Neuronal stem cell (in vitro differentiated cells): Measurements from ENCODE around the gene LILRB1.

Experiments used
- DNase-seq: peaks from one replicate; pipeline ENCODE4 v3.0.0-alpha.2; 2013; ENCODE audit warnings: low spot score
- H2AFZ ChIP-seq: one replicate; pipeline ENCODE4 v1.6.1; 2013; ENCODE audit warnings: mild to moderate bottlenecking, low read length, inconsistent platforms
- H2AK5ac ChIP-seq: 2 replicates; pipeline ENCODE4 v1.6.1; 2013; ENCODE audit warnings: low read depth, mild to moderate bottlenecking, inconsistent platforms, low read length, moderate library complexity, mixed read lengths
- H2BK120ac ChIP-seq: 2 replicates; pipeline ENCODE4 v1.6.1; 2013; ENCODE audit warnings: low read depth, mild to moderate bottlenecking, inconsistent platforms, low read length, moderate library complexity, mixed read lengths
- H2BK12ac ChIP-seq: one replicate; pipeline ENCODE4 v1.6.1; 2013; ENCODE audit warnings: low read length, inconsistent platforms
- H2BK15ac ChIP-seq: 2 replicates; pipeline ENCODE4 v1.6.1; 2013; ENCODE audit warnings: mild to moderate bottlenecking, low read length, inconsistent platforms, mixed read lengths
- H2BK5ac ChIP-seq: one replicate; pipeline ENCODE4 v1.6.1; 2013; ENCODE audit warnings: inconsistent platforms, mild to moderate bottlenecking, low read length, moderate library complexity
- H3K14ac ChIP-seq: one replicate; pipeline ENCODE4 v1.6.1; 2013; ENCODE audit warnings: low read length, inconsistent platforms
- H3K18ac ChIP-seq: 2 replicates; pipeline ENCODE4 v1.6.1; 2013; ENCODE audit warnings: low read length, inconsistent platforms
- H3K23ac ChIP-seq: 2 replicates; pipeline ENCODE4 v1.6.1; 2013; ENCODE audit warnings: low read depth, mild to moderate bottlenecking, mixed read lengths, low read length, inconsistent platforms; ENCODE audit not compliant: poor library complexity
- H3K27ac ChIP-seq: replicated peaks from 3 replicates; pipeline ENCODE4 v1.5.1; 2013; ENCODE audit warnings: low read length, inconsistent platforms
- H3K27me3 ChIP-seq, 3 experiments: 2 replicates each; pipeline ENCODE4 v1.6.1; 2013; ENCODE audit warnings: low read length in 3 of 3, mild to moderate bottlenecking in 2 of 3, inconsistent platforms in 1 of 3, low read depth in 1 of 3, mixed read lengths in 1 of 3, moderate library complexity in 1 of 3; ENCODE audit not compliant: control insufficient read depth in 3 of 3, insufficient read depth in 3 of 3
- H3K36me3 ChIP-seq, 2 donors: replicated peaks in 1 of 2; 2 replicates each; pipeline ENCODE4 v1.6.1; 2013; ENCODE audit warnings: low read length in 2 of 2; ENCODE audit not compliant: control insufficient read depth in 2 of 2, insufficient read depth in 2 of 2
- H3K4ac ChIP-seq: 2 replicates; pipeline ENCODE4 v1.6.1; 2013; ENCODE audit warnings: inconsistent platforms, mild to moderate bottlenecking, low read length, moderate library complexity
- H3K4me1 ChIP-seq, 2 donors: 1 replicate in 1 of 2; 2 replicates in 1 of 2; pipeline ENCODE4 v1.6.1; 2013; ENCODE audit warnings: low read length in 2 of 2, low read depth in 1 of 2; ENCODE audit not compliant: control insufficient read depth in 2 of 2, insufficient read depth in 1 of 2
- H3K4me2 ChIP-seq: one replicate; pipeline ENCODE4 v1.6.1; 2013; ENCODE audit warnings: mild to moderate bottlenecking, low read length, inconsistent platforms; ENCODE audit not compliant: insufficient read depth, poor library complexity, severe bottlenecking
- H3K4me3 ChIP-seq, 2 donors: 2 replicates each; pipeline ENCODE4 v1.5.1; 2013; ENCODE audit warnings: low read length in 2 of 2, mild to moderate bottlenecking in 2 of 2, inconsistent platforms in 1 of 2, moderate library complexity in 1 of 2
- H3K79me1 ChIP-seq: one replicate; pipeline ENCODE4 v1.6.1; 2013; ENCODE audit warnings: low read depth, mild to moderate bottlenecking, inconsistent platforms, low read length, moderate library complexity
- H3K9ac ChIP-seq: one replicate; pipeline ENCODE4 v1.6.1; 2013; ENCODE audit warnings: mild to moderate bottlenecking, low read depth, low read length, inconsistent platforms; ENCODE audit not compliant: poor library complexity
- H3K9me3 ChIP-seq, 2 donors: replicated peaks in 1 of 2; 2 replicates each; pipeline versions ENCODE3 to v1.6.1; 2013; ENCODE audit warnings: low read length in 2 of 2, mild to moderate bottlenecking in 2 of 2, inconsistent platforms in 1 of 2, low read depth in 1 of 2, mixed read lengths in 1 of 2, moderate library complexity in 1 of 2; ENCODE audit not compliant: control insufficient read depth in 2 of 2, insufficient read depth in 1 of 2
- H4K8ac ChIP-seq: one replicate; pipeline ENCODE4 v1.6.1; 2013; ENCODE audit warnings: low read depth, mild to moderate bottlenecking, inconsistent platforms, low read length, moderate library complexity
- H4K91ac ChIP-seq: one replicate; pipeline ENCODE4 v1.6.1; 2013; ENCODE audit warnings: low read length, low read depth, mild to moderate bottlenecking, inconsistent platforms; ENCODE audit not compliant: poor library complexity
- WGBS, 2 donors: extraction: QIAGEN DNeasy Blood & Tissue Kit; methylation state at CpG; one replicate each; pipeline ENCODE4 v1.1.7; 2013; ENCODE audit warnings: missing lambda C conversion rate in 2 of 2, mixed read lengths in 1 of 2; ENCODE audit not compliant: insufficient read length in 2 of 2, insufficient replicate concordance in 1 of 2; ENCODE audit errors: extremely low coverage in 2 of 2; 5-methylcytosine and 5-hydroxymethylcytosine counted together

The LILRB1 gene

GRCh38 chr19:54644056-54644455 is 13.8 kb downstream of the LILRB1 start:
- Histone ChIP-seq H2AK5ac (no peak overlapping the region), H3K9ac (no peak overlapping the region), H3K4me1 (no peaks in the 10 kb centered on the region), H3K36me3 (no peaks in the 10 kb centered on the region), H3K4me2 (no peak overlapping the region), H2BK5ac (no peak overlapping the region), H4K8ac (no peak overlapping the region), H3K18ac (no peak overlapping the region), H3K4me3 (no peak overlapping the region), H2BK15ac (no peak overlapping the region), H3K9me3 (peaks cover 0 to 13% of the 10 kb centered on the region in 2 donors), H4K91ac (no peak overlapping the region), H3K27ac (no peak overlapping the region), H3K14ac (no peak overlapping the region), H2BK12ac (no peak overlapping the region), H2BK120ac (no peak overlapping the region), H3K4ac (no peak overlapping the region), H2AFZ (no peak overlapping the region), H3K79me1 (no peaks in the 10 kb centered on the region), H3K27me3 (peaks cover 0 to 8% (median 0%) of the 10 kb centered on the region in 3 experiments), H3K23ac (no peak overlapping the region)
- DNase-seq = no peak
- WGBS, 2 donors = no CpG with 5 or more reads among the region's 5 CpGs

GRCh38 chr19:54646331-54646841 is 16.1 kb downstream of the LILRB1 start:
- H2AK5ac ChIP-seq = no peak overlapping the region
- H3K4me1 ChIP-seq = no peaks in the 10 kb centered on the region
- no peak overlapping the region for H3K4ac ChIP-seq
- no peak overlapping the region for H4K8ac ChIP-seq
- no peak overlapping the region for H2BK12ac ChIP-seq
- no peak overlapping the region for H2BK15ac ChIP-seq
- no peak overlapping the region for H3K14ac ChIP-seq
- no peak overlapping the region for H4K91ac ChIP-seq
- H3K79me1 ChIP-seq = no peaks in the 10 kb centered on the region
- H2BK120ac ChIP-seq = no peak overlapping the region
- peaks cover 0 to 19% of the 10 kb centered on the region in 2 donors for H3K9me3 ChIP-seq
- H3K9ac ChIP-seq = no peak overlapping the region
- H2BK5ac ChIP-seq = no peak overlapping the region
- H3K36me3 ChIP-seq = no peaks in the 10 kb centered on the region
- no peak overlapping the region for H3K4me3 ChIP-seq
- no peak for DNase-seq
- H3K27ac ChIP-seq = no peak overlapping the region
- no peak overlapping the region for H2AFZ ChIP-seq
- no CpG with 5 or more reads among the region's 19 CpGs for WGBS, 2 donors
- H3K4me2 ChIP-seq = no peak overlapping the region
- peaks cover 0 to 8% (median 0%) of the 10 kb centered on the region in 3 experiments for H3K27me3 ChIP-seq
- H3K23ac ChIP-seq = no peak overlapping the region
- no peak overlapping the region for H3K18ac ChIP-seq

- no peak overlapping the region for H3K14ac ChIP-seq
- H3K79me1 ChIP-seq = no peaks in the 10 kb centered on the region
- no peak overlapping the region for H3K23ac ChIP-seq
- no peak overlapping the region for H3K4ac ChIP-seq
- H3K4me2 ChIP-seq = no peak overlapping the region
- no peak overlapping the region for H4K8ac ChIP-seq
- H3K9ac ChIP-seq = no peak overlapping the region
- H2AK5ac ChIP-seq = no peak overlapping the region
- no peak overlapping the region for H2BK120ac ChIP-seq
- H3K18ac ChIP-seq = no peak overlapping the region
- no peak for DNase-seq
- H3K9me3 ChIP-seq = peaks cover 0 to 30% of the 10 kb centered on the region in 2 donors
- H2BK15ac ChIP-seq = no peak overlapping the region
- H3K36me3 ChIP-seq = no peaks in the 10 kb centered on the region
- no peak overlapping the region for H3K27ac ChIP-seq
- no peak overlapping the region for H2BK12ac ChIP-seq
- H3K27me3 ChIP-seq = peaks cover 0 to 8% (median 0%) of the 10 kb centered on the region in 3 experiments
- H3K4me3 ChIP-seq = no peak overlapping the region
- no peak overlapping the region for H2BK5ac ChIP-seq
- H3K4me1 ChIP-seq = no peaks in the 10 kb centered on the region
- no CpG with 5 or more reads among the region's 4 CpGs for WGBS, 2 donors
- H2AFZ ChIP-seq = no peak overlapping the region
- no peak overlapping the region for H4K91ac ChIP-seq
These were observed 17.8 kb downstream of the LILRB1 start for GRCh38 chr19:54648129-54648528.

GRCh38 chr19:54650108-54650655 is 19.9 kb downstream of the LILRB1 start:
- Histone ChIP-seq H2BK120ac (no peak overlapping the region), H3K4me2 (no peak overlapping the region), H3K36me3 (no peaks in the 10 kb centered on the region), H3K4ac (no peak overlapping the region), H3K9ac (no peak overlapping the region), H2AFZ (no peak overlapping the region), H3K4me1 (no peaks in the 10 kb centered on the region), H4K91ac (no peak overlapping the region), H3K14ac (no peak overlapping the region), H3K79me1 (no peaks in the 10 kb centered on the region), H3K18ac (no peak overlapping the region), H3K27me3 (peaks cover 0 to 8% (median 0%) of the 10 kb centered on the region in 3 experiments), H3K4me3 (no peak overlapping the region), H3K9me3 (peaks cover 0 to 36% of the 10 kb centered on the region in 2 donors), H2BK12ac (no peak overlapping the region), H2BK5ac (no peak overlapping the region), H4K8ac (no peak overlapping the region), H3K23ac (no peak overlapping the region), H2AK5ac (no peak overlapping the region), H3K27ac (no peak overlapping the region), H2BK15ac (no peak overlapping the region)
- no CpG with 5 or more reads among the region's 6 CpGs for WGBS, 2 donors
- DNase-seq = no peak
